GM23338 (cell line): ENCODE results near the gene MORC2. TPM values are rescaled to one million over a fixed set of nuclear protein-coding genes. Genes with fewer than 3 reads are reported as not detected.

ENCODE experiments used
- ATAC-seq: fragments of 200-7000 bp; cut with Tn5 transposase; 3 replicates; pipeline ENCODE4 v1.9.1; 2020
- DNase-seq: peaks from one replicate; pipeline ENCODE4 v3.0.0-alpha.2; 2015; ENCODE audit warnings: low spot score
- H2AFZ ChIP-seq: fragments of 200-600 bp; sonication (generic); 2 replicates; pipeline ENCODE4 v1.8.0; 2016; ENCODE audit warnings: antibody characterized with exemption, mild to moderate bottlenecking, moderate library complexity
- H3F3A ChIP-seq: fragments of 200-600 bp; sonication (generic); replicated peaks from 2 replicates; pipeline ENCODE4 v1.8.0; 2017; ENCODE audit warnings: antibody characterized with exemption, mixed run types, low read depth
- H3K27ac ChIP-seq: fragments of 200-600 bp; sonication (generic); 2 replicates; pipeline ENCODE4 v1.6.1; 2016; ENCODE audit warnings: low read depth
- H3K27me3 ChIP-seq: fragments of 200-600 bp; sonication (generic); 2 replicates; pipeline ENCODE4 v1.8.0; 2016; ENCODE audit warnings: mild to moderate bottlenecking, mixed run types, moderate library complexity; ENCODE audit not compliant: insufficient read depth
- H3K36me3 ChIP-seq: fragments of 200-600 bp; sonication (generic); 2 replicates; pipeline ENCODE4 v1.8.0; 2016; ENCODE audit warnings: mild to moderate bottlenecking; ENCODE audit not compliant: insufficient read depth
- H3K4me1 ChIP-seq: fragments of 200-600 bp; sonication (generic); 2 replicates; pipeline ENCODE4 v1.8.0; 2016; ENCODE audit warnings: mild to moderate bottlenecking, moderate library complexity; ENCODE audit not compliant: insufficient read depth
- H3K4me2 ChIP-seq: fragments of 200-600 bp; sonication (generic); 2 replicates; pipeline ENCODE4 v1.7.1; 2017; ENCODE audit warnings: mixed run types
- H3K4me3 ChIP-seq: fragments of 200-600 bp; sonication (generic); 2 replicates; pipeline ENCODE4 v1.6.1; 2016; ENCODE audit warnings: mixed run types
- H3K79me2 ChIP-seq: fragments of 200-600 bp; sonication (generic); replicated peaks from 2 replicates; pipeline ENCODE4 v1.8.0; 2017; ENCODE audit warnings: mild to moderate bottlenecking; ENCODE audit not compliant: insufficient read depth
- H3K9me2 ChIP-seq: fragments of 200-600 bp; sonication (generic); 2 replicates; pipeline ENCODE4 v1.8.0; 2017; ENCODE audit not compliant: insufficient read depth
- H4K20me1 ChIP-seq: fragments of 200-600 bp; sonication (generic); replicated peaks from 2 replicates; pipeline ENCODE4 v1.8.0; 2017; ENCODE audit warnings: mild to moderate bottlenecking; ENCODE audit not compliant: insufficient read depth
- H3K27ac Mint-ChIP-seq: 2 replicates; pipeline ENCODE4 v1.8.0; 2020; ENCODE audit warnings: inconsistent platforms, mild to moderate bottlenecking, moderate library complexity, mixed read lengths
- H3K27me3 Mint-ChIP-seq: 3 replicates; pipeline ENCODE4 v1.8.0; 2022; ENCODE audit warnings: low read depth, mild to moderate bottlenecking, moderate library complexity, mixed read lengths, inconsistent platforms; ENCODE audit not compliant: insufficient read depth, poor library complexity
- H3K36me3 Mint-ChIP-seq: 3 replicates; pipeline ENCODE4 v1.8.0; 2021; ENCODE audit warnings: low read depth, mild to moderate bottlenecking, inconsistent platforms, moderate library complexity, mixed read lengths
- H3K4me1 Mint-ChIP-seq: 3 replicates; pipeline ENCODE4 v1.8.0; 2020; ENCODE audit warnings: mild to moderate bottlenecking, inconsistent platforms, mixed read lengths
- H3K4me3 Mint-ChIP-seq: 3 replicates; pipeline ENCODE4 v1.8.0; 2021; ENCODE audit warnings: moderate library complexity, mild to moderate bottlenecking, inconsistent platforms, mixed read lengths
- H3K9me3 Mint-ChIP-seq: 3 replicates; pipeline ENCODE4 v1.8.0; 2020; ENCODE audit warnings: moderate library complexity, mild to moderate bottlenecking, inconsistent platforms, mixed read lengths
- CREB1 ChIP-seq: fragments of 250-450 bp; sonication (Bioruptor Pico); IDR thresholded peaks from 2 replicates; pipeline ENCODE4 v1.5.0; 2020; ENCODE audit warnings: low read depth, mild to moderate bottlenecking, moderate library complexity
- ETS1 ChIP-seq: IDR thresholded peaks from 2 replicates; pipeline ENCODE4 v1.6.1; 2016; ENCODE audit warnings: antibody characterized with exemption
- EZH2 ChIP-seq: fragments of 200-600 bp; sonication (generic); IDR thresholded peaks from one replicate; pipeline ENCODE4 v1.8.0; 2017; ENCODE audit warnings: antibody characterized with exemption, mild to moderate bottlenecking, low read depth; ENCODE audit not compliant: unreplicated experiment
- JUNB ChIP-seq: IDR thresholded peaks from one replicate; pipeline ENCODE4 v1.6.1; 2016; ENCODE audit warnings: antibody characterized with exemption; ENCODE audit not compliant: unreplicated experiment
- NANOG ChIP-seq: IDR thresholded peaks from 2 replicates; pipeline ENCODE4 v1.6.1; 2016; ENCODE audit warnings: antibody characterized with exemption, borderline replicate concordance
- POLR2AphosphoS5 ChIP-seq: IDR thresholded peaks from 2 replicates; pipeline ENCODE4 v1.6.1; 2016; ENCODE audit warnings: antibody characterized with exemption, low read depth
- STAT1 ChIP-seq: IDR thresholded peaks from one replicate; pipeline ENCODE4 v1.6.1; 2016; ENCODE audit warnings: antibody characterized with exemption; ENCODE audit not compliant: unreplicated experiment
- ZNF114 ChIP-seq: fragments of 250-450 bp; sonication (Bioruptor Pico); IDR thresholded peaks from 2 replicates; pipeline ENCODE4 v1.5.0; 2020; ENCODE audit warnings: mild to moderate bottlenecking, moderate library complexity
- ZNF331 ChIP-seq: fragments of 250-450 bp; sonication (Bioruptor Pico); IDR thresholded peaks from 2 replicates; pipeline ENCODE4 v1.5.0; 2020; ENCODE audit warnings: low read depth, mild to moderate bottlenecking, moderate library complexity
- ZNF462 ChIP-seq: fragments of 250-450 bp; sonication (Bioruptor Pico); IDR thresholded peaks from 2 replicates; pipeline ENCODE4 v1.5.0; 2020; ENCODE audit warnings: mild to moderate bottlenecking, moderate library complexity
- polyA plus RNA-seq: library from polyadenylated mRNA; unstranded; fragments of >200 nt; fragmentation: Nextera tagmentation; extraction: Ambion mirVana; gene quantifications from 2 replicates; pipeline ENCODE4 v1.2.1, GENCODE V29; 2016
- total RNA-seq: library from RNA; depleted of rRNA; stranded (reverse); fragments of >200 nt; shearing (Covaris generic); gene quantifications from 2 replicates; pipeline ENCODE4 v1.2.3, GENCODE V29; 2014

The MORC2 gene
- total and polyA plus RNA-seq, 2 experiments from 2014 or later: 33.1 to 63.8 TPM

DNA sequence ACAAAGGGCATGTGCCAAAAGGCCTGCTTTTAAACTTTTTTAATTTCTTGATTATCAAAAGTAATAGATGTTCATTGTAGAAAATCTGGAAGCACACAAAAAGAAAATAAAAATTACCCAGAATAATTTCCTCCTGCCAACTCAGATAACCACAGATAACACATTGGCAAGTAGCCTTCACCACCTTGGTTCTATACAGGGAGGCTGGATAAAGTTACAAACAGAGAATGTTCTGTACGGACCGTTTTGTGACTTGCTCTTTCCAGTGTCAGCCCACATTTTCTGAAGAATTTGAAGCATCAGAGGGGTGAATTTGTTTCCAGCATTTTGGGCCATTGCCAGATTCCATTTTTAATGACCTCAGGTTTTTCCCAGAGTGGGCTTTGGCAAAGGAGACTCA lies 24.0 kb upstream of the MORC2 start (continued):
- TF ChIP-seq ZNF462 (CRISPR knock-in tag): no peak
- no peak for TF ChIP-seq ZNF114
- no peak for TF ChIP-seq NANOG
- no peak for TF ChIP-seq ZNF331 (CRISPR knock-in tag)
- TF ChIP-seq STAT1: no peak
- no peak for TF ChIP-seq POLR2AphosphoS5
- no peak for TF ChIP-seq EZH2
- TF ChIP-seq JUNB: no peak

- Histone ChIP-seq H3K27me3 (no peaks in the 10 kb centered on the region), H3K36me3 (no peaks in the 10 kb centered on the region), H3K4me3 (no peak overlapping the region), H3K4me1 (no peaks in the 10 kb centered on the region), H2AFZ (no peak overlapping the region), H3K9me2 (peaks cover 17% of the 10 kb centered on the region), H4K20me1 (no peaks in the 10 kb centered on the region), H3K4me2 (no peak overlapping the region), H3K79me2 (no peaks in the 10 kb centered on the region), H3K27ac (no peak overlapping the region), H3F3A (no peaks in the 10 kb centered on the region)
- H3K27me3 Mint-ChIP-seq: no peaks in the 10 kb centered on the region
- no peak for ATAC-seq
- H3K36me3 Mint-ChIP-seq: peaks cover 4% of the 10 kb centered on the region; the same call in 2 of the 3 replicates
- no peak for DNase-seq
- H3K4me1 Mint-ChIP-seq: no peaks in the 10 kb centered on the region
- H3K4me3 Mint-ChIP-seq: no peak overlapping the region
- H3K9me3 Mint-ChIP-seq: peaks cover 10% of the 10 kb centered on the region; the same call in 2 of the 3 replicates
- H3K27ac Mint-ChIP-seq: no peak overlapping the region
- TF ChIP-seq STAT1 (no peak), POLR2AphosphoS5 (no peak), ZNF462 (CRISPR knock-in tag) (no peak), CREB1 (CRISPR knock-in tag) (no peak), ETS1 (no peak), EZH2 (no peak)
These were observed 22.1 kb upstream of the MORC2 start for GRCh38 chr22:30990690-30991089.
